ENCODE data around the gene HTATIP2. TPM values are rescaled to one million over a fixed set of nuclear protein-coding genes. Genes with fewer than 3 reads are reported as not detected.

The HTATIP2 gene
- total RNA-seq, 3 donors from 2014 or later, result 72.6 to 148 (median 129) TPM

DNA sequence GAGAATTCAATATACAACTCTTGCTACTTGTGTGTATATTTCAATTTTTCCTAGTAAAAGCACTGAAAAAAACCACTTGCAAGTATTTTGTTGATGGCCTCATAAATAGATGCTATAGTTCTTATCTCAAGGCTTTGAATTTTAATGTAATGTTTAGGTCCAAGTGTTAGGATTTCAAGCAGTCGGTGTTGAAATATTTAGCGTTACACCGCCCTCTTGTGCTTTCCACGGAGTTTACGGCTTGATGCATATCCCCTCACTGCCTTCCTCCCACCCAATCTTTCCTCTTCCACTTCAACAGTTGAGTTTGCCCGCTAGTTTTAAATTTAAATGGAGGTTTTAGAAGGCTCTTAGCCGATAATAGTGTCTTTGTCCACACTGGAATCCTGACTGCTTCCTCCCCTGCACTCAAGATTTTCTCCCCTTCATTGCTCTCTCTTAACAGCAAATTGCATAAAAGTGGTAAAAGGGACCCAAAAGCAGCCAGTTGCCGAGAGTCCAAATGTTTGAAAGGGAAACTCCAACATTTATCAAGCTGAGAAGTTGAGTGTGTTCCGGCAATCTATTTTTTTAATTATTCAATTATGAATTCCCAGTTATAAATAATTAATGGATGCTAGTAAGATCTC, 25.9 kb upstream of the HTATIP2 start:
- DNase-seq (peak in 1 of 3 donors; percentile 44), ATAC-seq (no peak)
- Histone ChIP-seq H3K36me3 (ENCODE audit: low read depth) (no peaks in the 10 kb centered on the region), H3K4me1 (ENCODE audit: low read depth) (no peaks in the 10 kb centered on the region), H3K9me3 (no peaks in the 10 kb centered on the region), H3K4me3 (no peak overlapping the region)
- TF ChIP-seq, protein P1, sequence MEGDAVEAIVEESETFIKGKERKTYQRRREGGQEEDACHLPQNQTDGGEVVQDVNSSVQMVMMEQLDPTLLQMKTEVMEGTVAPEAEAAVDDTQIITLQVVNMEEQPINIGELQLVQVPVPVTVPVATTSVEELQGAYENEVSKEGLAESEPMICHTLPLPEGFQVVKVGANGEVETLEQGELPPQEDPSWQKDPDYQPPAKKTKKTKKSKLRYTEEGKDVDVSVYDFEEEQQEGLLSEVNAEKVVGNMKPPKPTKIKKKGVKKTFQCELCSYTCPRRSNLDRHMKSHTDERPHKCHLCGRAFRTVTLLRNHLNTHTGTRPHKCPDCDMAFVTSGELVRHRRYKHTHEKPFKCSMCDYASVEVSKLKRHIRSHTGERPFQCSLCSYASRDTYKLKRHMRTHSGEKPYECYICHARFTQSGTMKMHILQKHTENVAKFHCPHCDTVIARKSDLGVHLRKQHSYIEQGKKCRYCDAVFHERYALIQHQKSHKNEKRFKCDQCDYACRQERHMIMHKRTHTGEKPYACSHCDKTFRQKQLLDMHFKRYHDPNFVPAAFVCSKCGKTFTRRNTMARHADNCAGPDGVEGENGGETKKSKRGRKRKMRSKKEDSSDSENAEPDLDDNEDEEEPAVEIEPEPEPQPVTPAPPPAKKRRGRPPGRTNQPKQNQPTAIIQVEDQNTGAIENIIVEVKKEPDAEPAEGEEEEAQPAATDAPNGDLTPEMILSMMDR (IDR thresholded peaks at IDR 0.05), result no peak
- intact Hi-C loops (cut with DNase I, micrococcal nuclease), result no loop called here

DNA sequence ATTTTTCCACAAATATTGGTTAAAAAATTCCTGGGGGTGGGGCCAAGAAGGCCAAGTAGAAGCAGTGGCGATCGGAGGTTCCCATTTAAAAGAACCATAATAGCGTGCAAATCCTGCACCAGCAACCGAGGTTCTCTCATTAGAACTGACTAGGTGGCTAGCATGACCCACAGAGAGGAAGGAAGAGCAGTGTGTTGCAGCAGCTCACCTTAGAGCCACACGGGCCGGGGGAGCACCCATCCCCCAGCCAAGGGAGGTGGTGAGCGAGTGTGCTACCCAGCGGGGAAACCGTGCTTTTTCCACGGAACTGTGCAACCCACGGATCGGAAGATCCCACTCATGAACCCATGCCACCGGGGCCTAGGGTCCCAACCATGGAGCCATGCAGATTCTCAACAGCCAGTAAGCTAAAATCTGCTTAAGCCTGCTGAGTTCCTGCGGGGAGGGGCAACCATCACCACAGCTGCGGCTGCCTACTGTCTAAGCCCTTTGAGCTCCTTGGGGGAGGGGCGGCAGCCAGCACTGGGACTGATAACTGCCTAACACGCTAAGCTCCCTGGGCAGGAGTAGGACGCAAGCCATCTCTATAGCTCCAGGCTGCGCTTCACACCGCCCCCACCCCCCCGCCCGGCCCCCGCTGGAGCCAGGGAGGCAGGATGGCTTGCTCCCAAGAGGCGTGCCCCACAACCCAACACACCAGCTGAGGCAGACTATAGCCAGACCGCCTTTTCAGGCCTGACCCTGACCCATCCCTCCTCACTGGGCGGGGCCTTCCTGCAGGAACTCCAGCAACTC, 21.0 kb upstream of the HTATIP2 start:
- Histone ChIP-seq H3K36me3 (ENCODE audit: low read depth) (no peaks in the 10 kb centered on the region), H3K4me1 (ENCODE audit: low read depth) (no peaks in the 10 kb centered on the region), H3K4me3 (no peak overlapping the region), H3K9me3 (no peaks in the 10 kb centered on the region)
- intact Hi-C loops (cut with DNase I, micrococcal nuclease), result no loop called here
- ATAC-seq (no peak), DNase-seq (no peak)
- TF ChIP-seq, protein P1 (IDR thresholded peaks at IDR 0.05), result no peak

DNA sequence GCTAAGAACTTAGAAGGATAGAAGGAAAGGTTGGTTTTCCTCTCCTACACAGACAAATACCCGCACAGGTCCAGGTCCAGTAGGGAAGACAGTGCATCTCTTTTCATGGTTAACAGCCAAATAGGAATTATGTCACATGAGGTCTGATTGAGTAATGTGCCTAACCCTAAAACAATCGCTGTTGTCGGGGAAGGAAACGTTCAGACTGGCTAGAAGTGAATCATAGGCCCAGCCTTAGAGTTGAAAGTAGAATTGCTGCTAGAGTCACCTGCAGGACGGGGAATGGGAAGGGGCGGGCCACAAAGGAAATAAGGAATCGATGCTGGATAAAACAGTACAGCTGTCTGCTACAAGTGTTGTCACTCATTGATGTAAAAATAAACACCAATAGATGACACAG, 12.4 kb upstream of the HTATIP2 start:
- H3K9me3 ChIP-seq, result no peaks in the 10 kb centered on the region
- intact Hi-C loops (cut with DNase I, micrococcal nuclease), result loop anchor here in 1 of 2 donors (10.0 kb wide), 1 partner anchor 226 kb away; no protein-coding TSS in a partner anchor
- DNase-seq (no peak), ATAC-seq (peak; percentile 87)
- no peaks in the 10 kb centered on the region for H3K4me1 ChIP-seq (ENCODE audit: low read depth)
- H3K36me3 ChIP-seq (ENCODE audit: low read depth), result no peaks in the 10 kb centered on the region
- no peak overlapping the region for H3K4me3 ChIP-seq
- TF ChIP-seq, protein P1 (IDR thresholded peaks at IDR 0.05), result no peak

DNA sequence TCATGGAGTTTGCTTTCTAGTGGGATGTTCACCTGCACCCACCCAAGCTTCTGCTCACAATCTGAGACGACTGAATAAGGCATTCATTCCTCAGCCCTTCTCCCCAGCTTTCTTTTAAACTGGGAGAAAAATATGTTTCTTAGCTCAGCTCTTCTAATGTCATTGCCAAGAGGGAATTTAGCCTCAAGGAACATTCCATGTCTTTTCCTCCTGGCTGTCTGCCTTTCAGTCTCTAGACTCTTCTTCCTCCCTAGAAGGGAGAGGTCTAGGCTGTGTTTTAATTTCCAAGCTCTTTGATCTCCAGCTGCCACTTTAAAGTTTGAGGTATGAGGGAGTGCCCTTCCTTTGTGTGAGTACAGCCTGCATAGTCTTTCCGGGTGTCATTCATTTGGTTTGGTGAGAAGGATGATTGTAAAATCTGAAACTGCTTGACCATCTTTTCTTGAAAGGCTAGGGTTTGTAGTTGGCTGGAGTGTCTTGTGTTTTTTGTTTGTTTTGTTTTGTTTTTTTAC, 11.7 kb upstream of the HTATIP2 start:
- Histone ChIP-seq H3K4me1 (ENCODE audit: low read depth) (no peaks in the 10 kb centered on the region), H3K36me3 (ENCODE audit: low read depth) (no peaks in the 10 kb centered on the region), H3K4me3 (no peak overlapping the region), H3K9me3 (no peaks in the 10 kb centered on the region)
- intact Hi-C loops (cut with DNase I, micrococcal nuclease), result loop anchor here in 1 of 2 donors (10.0 kb wide), 1 partner anchor 227 kb away; no protein-coding TSS in a partner anchor
- no peak for DNase-seq
- TF ChIP-seq, protein P1 (IDR thresholded peaks at IDR 0.05), result no peak
- peak; percentile 77 for ATAC-seq

DNA sequence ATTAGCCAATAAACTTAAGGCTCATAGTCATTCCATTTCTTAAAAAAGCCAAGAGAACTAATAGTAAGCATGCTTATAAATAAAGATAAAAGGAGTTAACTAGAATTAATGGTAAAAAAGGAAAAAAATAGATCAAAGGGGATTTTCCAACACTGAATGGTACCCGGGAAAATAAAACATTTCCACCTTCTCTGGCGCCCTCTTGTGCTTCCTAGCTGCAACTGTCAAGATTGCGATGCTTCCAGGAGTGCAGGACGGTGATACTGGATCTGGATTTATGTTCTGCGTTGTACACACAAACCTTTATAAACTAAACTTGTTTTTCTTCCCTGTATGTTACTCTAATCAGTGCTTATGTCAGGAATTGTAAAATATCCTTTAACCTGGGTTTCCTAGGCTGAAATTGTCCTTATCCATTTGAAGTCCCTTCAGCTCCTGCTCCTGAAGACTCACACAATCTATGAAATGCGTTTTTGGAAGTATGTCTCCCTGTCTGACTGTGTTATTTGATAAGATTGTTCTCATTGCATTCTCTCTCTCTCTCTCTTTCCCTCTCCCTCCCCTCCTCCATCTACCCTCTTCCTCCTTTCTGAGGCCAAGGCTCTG, 9.6 kb upstream of the HTATIP2 start:
- H3K4me3 ChIP-seq, result no peak overlapping the region
- H3K4me1 ChIP-seq (ENCODE audit: low read depth), result no peaks in the 10 kb centered on the region
- TF ChIP-seq, protein P1 (IDR thresholded peaks at IDR 0.05), result peak; percentile 79
- DNase-seq, result peak in 1 of 3 donors; percentile 52
- intact Hi-C loops (cut with DNase I, micrococcal nuclease), result loop anchor here (2.0 to 10.0 kb wide), 2 partner anchors 225 to 229 kb away; no protein-coding TSS in a partner anchor
- H3K36me3 ChIP-seq (ENCODE audit: low read depth), result no peaks in the 10 kb centered on the region
- ATAC-seq, result peak; percentile 63
- no peaks in the 10 kb centered on the region for H3K9me3 ChIP-seq
